ENCODE measurements around the gene C3orf20. TPM values are rescaled to one million over a fixed set of nuclear protein-coding genes. Genes with fewer than 3 reads are reported as not detected.
A peak's percentile ranks its signal among the peaks of the same experiment; 100 is the strongest.
"Not testable (repeated sequence)": the region's sequence is repeated elsewhere in the genome, so short reads cannot be mapped to it uniquely, and the experiment has no call there.

The C3orf20 gene
- total RNA-seq, 1 donor from 2014 or later = 0.24 TPM

DNA sequence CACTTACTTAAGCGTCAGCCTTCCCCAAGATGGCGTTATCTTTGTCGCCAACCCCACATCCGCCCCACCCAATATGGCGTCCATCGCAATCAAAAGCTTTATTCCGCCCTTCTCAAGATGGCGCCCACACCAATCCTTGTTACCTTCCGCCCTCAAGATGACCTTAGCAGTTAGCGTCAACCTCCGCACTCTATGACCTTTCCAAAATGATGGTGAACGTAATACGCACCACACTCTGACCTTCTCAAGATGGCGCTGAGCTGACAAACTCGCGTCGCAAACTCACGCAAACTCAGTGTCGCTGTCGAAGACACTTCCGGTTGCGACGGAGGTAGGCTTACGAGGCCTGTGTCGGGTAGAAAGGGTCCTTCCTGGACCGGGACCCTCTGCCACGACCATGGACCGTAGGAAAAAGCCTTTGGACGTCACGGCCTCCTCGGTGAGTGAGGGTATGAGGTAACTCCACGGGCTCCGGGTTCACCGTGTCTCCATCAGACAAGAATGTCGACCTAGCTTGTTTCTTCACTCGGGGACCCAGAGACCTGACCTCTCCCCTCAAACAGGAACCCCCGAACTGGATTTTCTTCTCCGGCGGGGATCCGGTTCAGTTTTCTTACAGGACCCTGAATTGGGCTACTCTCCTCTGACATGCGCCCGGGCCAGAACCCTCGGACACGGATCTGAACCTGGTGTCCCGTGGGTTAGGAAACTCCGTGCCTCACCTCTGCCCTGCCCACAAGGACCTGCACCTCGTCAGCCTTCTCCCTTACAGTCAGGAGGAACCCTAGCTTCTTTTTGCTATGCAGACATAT, 23.3 kb upstream of the C3orf20 start, which contains the start of gene CCDC174:
TSS of gene CCDC174 (plus strand) at position 323 of the 812 bp plus-strand sequence. CDS start at position 398, 75 bp downstream.
- peak; percentile 100 for ATAC-seq

DNA sequence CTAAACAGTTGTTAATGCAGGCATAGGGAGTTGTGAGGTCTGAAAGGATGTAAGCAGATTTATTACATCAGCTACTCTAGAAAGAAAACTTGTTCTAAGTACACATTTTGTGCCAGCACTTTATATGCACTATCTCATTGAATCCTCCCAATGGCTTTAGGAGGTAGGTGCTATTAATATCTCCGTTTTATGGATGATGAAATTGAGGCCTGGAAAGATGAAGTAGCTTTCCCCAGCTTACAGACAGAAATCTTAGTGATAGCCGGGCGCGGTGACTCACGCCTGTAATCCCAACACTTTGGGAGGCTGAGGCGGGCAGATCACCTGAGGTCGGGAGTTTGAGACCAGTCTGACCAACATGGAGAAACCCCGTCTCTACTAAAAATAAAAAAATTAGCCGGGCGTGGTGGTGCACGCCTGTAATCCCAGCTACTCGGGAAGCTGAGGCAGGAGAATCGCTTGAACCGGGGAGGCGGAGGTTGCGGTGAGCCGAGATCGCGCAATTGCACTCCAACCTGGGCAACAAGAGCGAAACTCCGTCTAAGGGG, 22.5 kb upstream of the C3orf20 start:
- ATAC-seq = not testable (repeated sequence)

DNA sequence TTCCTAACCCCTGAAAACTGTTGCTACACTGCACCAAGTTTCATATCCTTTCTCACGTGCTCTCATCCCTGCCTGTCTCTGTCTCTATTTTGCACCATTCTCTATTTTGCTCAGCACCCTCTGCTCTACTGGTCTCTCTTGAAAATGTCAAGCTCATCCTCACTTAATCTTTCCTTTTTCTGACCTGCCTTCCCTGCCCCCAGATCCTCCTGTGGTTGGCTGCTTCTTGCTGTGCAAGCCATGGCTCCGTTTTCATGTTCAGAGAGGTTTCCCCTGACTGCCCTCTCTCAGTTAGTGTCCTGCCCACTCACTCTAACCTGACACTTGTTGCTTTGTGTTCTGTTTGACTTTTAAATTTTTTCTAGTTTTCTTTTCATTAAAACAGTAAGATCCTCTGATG, 17.4 kb upstream of the C3orf20 start:
- no peak for ATAC-seq

DNA sequence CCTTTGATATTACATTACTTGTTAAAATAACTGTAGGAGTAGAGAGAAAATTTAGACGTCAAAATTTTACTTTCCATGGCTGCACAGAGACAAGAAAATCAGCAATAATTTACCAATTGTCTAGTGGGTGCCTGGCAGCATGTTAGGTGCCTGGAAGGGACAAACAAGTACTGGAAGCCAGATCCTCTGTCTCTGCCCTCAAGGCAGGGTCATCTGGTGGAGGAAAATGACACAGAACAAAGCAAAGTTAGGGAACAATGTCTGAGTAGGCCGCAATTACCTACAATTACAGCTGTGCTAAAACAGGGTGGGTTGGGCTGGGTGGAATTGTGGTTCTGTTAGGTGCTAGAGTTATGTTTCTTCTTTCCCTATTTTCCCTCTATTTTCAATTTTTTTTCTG, 16.0 kb upstream of the C3orf20 start:
- ATAC-seq = no peak

DNA sequence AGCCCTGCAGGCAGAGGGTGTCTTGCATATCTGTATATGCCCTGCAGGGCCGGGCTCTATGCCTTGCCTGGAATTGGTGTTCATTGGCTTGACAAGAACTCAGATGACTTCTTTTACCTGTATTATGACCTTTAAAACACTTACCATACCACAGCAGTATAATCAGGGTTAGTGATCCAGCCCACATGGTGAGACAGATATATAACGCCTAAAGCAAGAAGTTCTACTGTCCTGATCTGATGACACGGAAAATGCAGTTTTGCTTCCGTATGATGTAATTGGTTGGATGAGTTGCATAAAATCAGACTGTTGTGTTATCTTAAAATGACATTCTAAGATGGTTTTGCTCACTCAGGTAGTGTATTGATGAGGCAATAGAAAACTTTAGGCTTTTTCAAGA, 14.0 kb upstream of the C3orf20 start:
- no peak for ATAC-seq

DNA sequence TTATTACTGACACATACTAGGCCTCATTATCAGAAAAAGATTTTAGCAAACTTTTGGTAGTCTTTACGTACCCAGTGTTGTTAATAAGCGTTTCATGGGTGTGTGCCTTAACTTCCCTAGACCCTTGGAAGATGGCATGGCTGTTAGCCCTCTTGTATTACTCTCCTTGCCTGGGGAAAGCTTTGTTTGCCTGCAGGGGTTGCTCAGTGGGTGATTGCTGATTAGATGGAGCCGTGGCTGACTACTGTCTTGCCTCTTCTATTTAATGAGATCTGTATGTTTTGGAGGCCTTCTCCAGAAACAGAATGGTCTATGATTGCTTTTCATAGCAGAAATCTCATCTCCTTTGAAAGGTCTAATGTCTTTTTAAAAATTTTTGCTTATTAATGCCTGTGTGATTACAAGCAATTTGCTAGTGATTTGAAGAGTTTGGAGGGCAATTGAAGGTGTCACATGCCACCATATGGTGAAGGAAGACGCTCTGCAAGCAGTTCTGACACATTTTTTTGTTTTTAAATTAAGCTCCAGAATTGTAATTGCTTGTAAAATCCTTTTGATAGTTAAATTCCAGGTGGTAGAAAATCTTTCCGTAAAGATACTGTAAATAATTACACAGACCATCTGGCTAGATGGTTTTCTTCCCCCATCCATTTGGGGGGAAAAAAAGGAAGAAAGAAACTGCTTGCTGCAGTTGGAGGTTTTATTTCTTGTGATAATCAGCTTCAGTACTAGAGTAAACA, 11.4 kb upstream of the C3orf20 start:
- no peak for ATAC-seq

DNA sequence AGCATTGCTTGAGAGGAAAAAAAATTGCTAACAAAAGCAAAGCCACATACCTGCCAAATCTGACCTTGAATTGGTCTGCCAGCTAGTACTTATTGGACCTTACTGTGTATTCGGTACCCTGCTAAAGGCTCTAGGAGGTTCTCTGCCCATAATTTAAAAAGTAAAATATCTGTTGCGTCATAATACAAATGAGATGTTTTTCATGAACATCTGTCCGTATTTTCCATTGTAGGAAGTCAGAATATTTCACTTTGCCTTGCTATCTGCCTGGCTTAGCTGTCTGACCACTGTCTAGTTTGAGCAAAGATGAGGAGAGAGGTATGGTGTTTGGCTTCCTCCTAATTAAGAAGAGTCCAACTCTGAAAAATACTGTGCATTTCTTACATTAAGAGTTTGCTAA, 10.8 kb upstream of the C3orf20 start:
- ATAC-seq = no peak

DNA sequence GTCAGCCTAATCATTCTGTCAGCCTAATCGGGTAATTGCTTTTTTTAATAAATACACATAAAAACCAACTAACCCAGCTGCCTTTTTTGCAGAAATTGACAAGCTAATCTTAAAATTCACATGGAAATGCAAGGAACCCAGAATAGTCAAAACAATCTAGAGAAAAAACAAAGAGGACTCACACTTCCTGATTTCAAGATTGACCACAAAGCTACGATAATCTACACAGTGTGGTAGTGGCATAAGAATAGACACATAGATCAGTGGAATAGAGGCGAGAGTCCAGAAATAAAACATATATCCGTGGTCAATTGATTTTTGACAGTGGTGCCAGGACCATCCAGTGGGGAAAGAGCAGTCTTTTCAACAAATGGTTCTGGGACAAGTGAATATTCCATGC, 2.4 kb upstream of the C3orf20 start:
- no peak for ATAC-seq

DNA sequence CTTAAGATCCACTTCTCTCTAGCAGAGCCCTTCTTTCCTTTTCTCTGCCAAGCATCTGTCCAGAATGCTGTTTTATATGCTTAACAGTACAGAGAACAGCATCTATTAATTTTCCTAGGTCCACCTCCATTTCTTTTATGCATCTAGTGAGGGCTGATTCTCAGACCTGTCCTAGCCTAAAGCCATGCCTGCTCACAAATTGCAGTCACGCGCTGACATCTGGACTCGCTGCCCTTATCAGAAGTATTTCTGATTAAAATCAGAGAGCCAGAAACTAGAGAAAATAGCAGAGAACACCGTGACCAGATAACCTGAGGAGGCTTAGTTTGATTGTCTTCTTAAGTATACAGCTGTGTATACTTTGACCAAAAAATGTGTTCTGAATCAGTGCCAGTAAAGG, 1.9 kb downstream of the C3orf20 start:
- ATAC-seq = no peak

DNA sequence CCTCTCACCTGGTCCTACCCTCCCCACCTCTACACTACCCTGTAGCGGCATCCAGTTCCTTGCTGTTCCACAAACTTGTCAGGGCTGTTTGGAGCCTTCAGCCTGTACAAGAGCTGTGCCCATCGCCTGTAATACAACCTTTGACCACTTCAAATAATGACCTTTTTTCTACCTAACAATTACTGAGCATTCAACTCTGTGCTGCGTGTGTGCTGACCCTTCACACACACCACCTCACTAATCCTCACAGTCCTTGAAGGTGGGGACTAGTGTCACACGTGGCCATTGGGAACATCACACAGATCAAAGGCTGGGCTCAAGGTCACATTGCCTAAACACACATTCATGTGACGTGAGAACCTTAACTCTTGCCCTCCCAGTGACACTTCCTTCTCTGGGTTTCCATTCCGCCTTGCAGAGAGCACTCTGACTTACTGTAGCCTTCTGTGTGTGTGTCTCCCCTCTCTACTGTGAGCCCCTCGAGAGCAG, 3.1 kb downstream of the C3orf20 start:
- ATAC-seq = no peak

DNA sequence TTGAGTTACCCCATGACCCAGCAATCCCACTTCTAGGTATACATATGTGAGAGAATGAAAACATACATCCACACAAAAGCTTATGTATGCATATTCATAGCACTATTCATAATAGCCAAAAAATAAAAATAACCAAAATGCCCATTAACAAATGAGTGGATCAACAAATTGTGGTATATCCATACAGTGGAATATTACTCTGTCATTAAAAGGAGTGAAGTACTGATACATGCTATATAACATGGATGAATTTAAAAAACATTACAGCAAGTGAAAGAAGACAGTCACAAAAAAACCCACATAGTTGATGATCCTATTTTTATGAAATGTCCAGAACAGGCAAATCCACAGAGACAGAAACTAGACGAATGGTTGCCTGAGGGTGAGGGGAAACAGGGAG, 5.2 kb downstream of the C3orf20 start:
- ATAC-seq = no peak

DNA sequence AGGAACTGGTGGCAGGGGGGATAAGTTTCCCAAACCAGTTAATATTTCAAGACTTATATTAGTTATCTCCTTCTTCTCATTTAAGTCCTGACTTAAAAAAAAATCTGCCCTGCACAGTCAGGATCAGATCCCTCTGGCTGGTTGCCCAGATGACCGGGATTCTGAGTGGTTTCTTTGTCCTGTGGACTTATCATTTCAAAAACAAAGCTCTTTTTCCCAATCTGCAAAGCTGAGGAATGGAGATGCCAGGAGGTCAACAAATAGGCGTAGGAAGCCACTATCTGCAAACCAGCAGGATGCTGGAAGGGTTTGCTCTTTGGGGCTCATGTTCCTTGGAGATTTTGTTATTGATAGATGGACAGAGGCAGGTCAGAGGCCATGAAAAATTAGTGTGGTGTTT, 5.8 kb downstream of the C3orf20 start:
- ATAC-seq = no peak

DNA sequence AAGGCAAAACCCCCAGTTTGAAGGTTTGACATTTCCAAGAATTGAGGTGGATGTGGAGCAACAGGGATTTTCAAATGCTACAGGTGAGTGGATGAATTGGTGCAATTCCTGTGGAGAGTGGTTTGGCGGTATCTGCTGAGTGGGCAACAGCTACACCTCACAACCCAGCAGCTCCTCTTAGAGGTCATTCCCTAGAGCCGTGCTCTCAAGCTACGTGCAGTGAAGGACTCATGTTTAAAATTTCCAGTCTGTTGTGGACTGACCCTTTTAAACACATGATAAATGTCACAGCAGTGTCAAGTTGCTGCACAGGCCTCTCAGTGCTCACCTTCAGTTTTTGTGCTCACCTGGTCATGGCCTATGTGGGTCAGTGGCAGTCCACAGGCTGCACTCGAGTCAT, 9.5 kb downstream of the C3orf20 start:
- no peak for ATAC-seq

DNA sequence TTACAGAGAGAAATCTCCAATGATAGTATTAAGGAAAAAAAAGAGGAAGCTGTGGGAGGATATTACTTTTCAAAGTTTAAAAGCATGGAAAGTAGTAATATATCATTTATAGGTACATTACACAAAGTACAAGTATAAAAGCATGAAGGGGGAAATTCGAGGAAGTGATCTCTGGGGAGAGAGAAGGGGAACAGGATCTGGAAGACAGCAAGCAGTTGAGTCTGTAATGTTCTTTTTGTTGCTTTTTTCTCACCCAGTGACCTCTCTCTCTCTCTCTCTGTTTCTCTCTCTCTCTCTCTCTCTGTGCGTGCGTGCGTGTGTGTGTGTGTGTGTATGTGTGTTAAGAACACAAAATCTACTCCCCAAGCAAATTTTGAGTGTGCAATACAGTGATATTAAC, 10.2 kb downstream of the C3orf20 start:
- ATAC-seq = no peak

DNA sequence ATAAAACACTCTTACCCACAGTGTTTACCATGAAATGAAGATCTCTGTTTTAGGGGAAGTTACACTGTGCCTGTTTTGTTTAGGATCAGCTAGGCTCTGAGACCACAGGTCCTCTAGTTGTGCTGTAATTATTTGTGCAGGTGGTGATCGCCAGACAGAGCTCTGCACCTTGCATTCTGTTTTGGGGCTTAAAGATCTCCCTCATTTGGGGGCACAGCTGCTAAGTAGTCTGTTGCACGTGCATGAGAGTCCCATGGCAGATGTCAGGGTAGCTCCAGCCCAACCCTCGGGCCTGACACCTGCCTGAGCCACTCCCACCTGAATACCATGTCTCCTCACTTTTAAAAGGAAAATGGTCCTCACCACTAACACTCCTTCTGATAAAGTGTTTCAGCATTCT, 12.4 kb downstream of the C3orf20 start:
- ATAC-seq = no peak

DNA sequence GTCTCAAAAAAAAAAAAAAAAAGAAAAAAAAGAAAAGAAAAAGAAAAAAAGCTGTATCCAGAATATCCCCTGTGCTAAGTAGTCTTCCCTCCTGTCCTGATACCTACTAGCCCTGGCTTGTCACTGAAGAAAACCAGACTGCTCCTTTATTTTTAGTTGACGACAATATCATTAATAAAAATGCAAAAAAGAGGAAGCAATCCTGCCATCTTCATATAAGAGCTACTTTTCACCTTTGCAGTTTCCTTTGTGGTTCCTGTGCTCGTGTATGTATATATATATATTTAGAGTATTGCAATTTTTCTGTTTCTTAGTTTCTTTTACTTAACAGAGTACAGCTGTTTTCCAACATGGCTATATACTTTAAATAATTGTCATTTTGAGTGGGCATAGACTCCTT, 13.6 kb downstream of the C3orf20 start:
- ATAC-seq = no peak

DNA sequence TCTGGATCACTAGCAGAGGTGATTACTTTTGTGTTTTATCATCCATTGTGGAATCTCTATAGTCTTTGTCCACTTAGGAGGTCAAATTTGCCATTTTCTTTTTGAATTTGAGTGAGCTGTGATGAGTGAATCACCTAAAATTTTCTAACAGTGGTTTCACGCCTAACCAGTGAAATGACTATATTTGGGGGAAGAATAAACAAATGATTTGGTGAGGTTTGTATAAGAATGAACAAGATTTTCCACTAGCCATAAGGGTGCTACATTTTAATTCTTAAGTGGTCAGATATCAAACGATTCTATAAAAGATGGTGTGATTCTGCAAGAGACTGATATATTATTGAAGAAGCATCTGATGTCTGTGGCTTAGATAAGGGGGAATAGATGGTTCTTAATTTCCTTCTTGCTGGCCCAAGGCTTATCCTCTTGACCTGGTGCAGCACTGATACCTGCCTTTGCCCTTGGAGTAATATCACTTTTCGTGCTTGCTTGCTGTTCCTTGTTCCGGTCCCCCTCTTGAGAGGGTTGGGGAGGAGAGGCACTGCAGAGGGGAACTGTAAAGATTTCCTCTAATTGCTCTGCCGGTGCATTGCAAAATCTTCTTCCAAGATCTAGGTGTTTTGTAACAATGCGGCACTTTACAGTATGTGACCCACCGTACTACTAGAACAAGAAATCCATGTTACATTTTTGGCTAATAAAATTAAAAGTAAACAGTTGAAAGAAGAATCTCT, 14.5 kb downstream of the C3orf20 start:
- no peak for ATAC-seq

DNA sequence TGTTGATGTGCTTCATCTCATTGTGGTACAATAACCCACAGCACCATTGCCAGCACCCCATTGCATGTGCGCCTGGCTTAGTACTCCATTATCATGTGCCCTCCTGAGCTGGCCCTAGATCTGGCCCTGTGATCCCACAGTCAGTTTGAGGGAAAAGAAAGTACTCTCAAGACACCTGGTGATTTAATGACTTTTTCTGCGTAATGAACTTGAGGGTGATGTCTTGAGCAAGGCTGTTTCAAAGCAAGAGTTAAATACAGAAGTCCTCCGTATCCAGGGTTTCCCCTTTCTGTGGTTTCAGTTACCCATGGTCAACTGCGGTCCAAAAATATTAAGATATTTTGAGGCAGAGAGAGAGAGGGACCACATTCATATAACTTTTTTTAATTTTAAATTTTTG, 16.3 kb downstream of the C3orf20 start:
- no peak for ATAC-seq

DNA sequence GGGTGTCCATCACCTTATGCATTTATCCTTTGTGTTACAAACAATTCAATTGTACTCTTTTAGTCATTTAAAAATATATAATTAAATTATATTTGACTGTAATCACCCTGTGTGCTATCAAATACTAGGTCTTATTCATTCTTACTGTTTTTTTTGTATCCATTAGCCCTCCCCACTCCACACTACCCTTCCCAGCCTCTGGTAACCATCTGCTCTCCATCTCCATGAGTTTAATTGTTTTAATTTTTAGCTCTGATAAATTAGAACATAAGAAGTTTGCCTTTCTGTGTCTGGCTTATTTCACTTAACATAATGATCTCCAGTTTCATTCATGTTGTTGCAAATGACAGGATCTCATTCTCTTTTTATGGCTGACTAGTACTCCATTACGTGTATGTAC, 16.8 kb downstream of the C3orf20 start:
- no peak for ATAC-seq

DNA sequence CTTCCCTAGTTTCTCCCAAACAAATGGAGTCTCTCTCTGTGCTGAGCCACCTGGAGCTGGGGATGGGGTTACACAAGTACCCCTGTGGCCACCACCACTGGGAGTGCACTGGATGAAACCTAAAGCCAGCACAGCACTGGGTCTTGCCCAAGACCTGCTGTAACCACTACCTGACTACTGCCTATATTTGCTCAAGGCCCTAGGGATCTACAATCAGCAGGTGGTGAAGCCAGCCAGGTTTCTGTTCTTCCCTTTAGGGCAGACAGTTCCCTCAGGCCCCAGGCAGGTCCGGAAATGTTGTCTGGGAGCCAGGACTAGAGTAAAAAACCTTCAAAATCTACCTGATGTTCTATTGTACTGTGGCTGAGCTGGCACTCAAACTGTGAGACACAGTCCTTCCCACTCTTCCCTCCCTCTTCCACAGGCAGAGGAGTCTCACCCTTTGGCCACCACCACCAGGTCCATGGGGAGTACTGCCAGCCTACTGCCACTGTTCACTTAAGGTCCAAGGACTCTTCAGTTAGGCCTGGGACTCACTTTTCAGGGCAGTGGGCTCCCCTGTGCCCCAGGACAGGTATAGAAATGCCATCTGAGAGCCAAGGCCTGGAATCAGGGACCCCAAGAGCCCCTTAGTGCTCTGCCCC, 23.8 kb downstream of the C3orf20 start:
- no peak for ATAC-seq

DNA sequence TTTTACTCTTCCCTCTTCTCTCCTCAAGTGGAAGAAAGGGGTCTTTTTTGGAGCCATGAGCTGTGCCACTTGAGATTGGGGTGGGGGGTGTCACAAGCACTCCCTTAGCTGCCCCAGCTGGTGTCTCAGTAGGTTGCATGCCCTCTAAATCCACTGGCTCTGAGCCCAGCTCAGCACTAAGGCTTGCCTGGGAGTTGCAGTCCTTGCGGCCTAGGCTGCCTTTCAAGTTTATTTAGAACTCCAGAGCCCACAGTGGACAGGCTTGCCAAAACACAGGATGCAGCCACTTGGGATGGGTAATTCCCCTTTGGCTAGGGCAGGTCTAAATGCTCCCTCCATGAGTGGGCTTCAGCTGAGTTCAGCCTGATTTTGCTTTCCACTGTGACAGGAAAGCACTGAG, 24.7 kb downstream of the C3orf20 start:
- ATAC-seq = no peak

DNA sequence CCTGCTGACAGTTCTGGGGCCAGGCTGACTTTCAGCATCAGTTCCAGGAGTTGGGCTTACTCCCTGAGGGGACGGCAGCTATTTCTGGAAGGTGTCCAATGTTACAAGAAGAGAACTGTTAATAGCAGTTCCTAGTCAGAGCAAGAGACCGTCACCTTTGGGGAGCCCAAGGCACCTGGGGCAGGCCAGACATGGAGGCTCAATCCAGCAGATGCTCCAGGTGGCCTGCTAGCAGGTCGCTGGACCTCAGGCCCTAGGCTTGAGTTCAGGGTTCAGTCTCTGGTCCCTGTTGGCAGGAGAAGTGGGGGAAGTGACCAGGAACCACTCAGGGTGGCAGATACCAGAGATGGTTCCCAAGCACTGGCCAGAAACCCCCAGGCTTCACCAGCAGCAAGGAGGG, 25.9 kb downstream of the C3orf20 start:
- no peak for ATAC-seq

All from esophagus mucosa (tissue), 1 donor.